HL-60 (cell line): ENCODE measurements around the gene ZC3H7A.

Source experiments
- CTCF ChIP-seq: IDR thresholded peaks from one replicate; pipeline ENCODE4 v1.5.1; 2011; ENCODE audit warnings: low read length, control low read depth, inconsistent platforms; ENCODE audit not compliant: insufficient read depth
- GABPA ChIP-seq: IDR thresholded peaks from 2 replicates; pipeline ENCODE4 v1.6.1; 2012; ENCODE audit warnings: low read depth
- POLR2AphosphoS5 ChIP-seq: IDR thresholded peaks from 2 replicates; pipeline ENCODE4 v1.6.1; 2012; ENCODE audit warnings: low read depth
- REST ChIP-seq: IDR thresholded peaks from 2 replicates; pipeline ENCODE4 v1.6.1; 2012; ENCODE audit warnings: low read depth; ENCODE audit not compliant: insufficient replicate concordance

GRCh38 chr16:11726008-11726407 is 71.0 kb downstream of the ZC3H7A start:
- TF ChIP-seq POLR2AphosphoS5 (no peak), CTCF (no peak), REST (no peak), GABPA (no peak)
